ELF-1 (cell line): ENCODE data around the gene PAM16.

Source experiments
- DNase-seq: peaks from one replicate; pipeline ENCODE4 v3.0.0-alpha.2; 2016; ENCODE audit warnings: low read depth, low spot score

The PAM16 gene

GRCh38 chr16:4321286-4322120 is 29.6 kb downstream of the PAM16 start:
- peak; percentile 1 for DNase-seq

- no peak for DNase-seq
Measured at GRCh38 chr16:4320571-4321137, 30.5 kb downstream of the PAM16 start.

- DNase-seq: no peak
Measured at GRCh38 chr16:4319454-4320421, 31.4 kb downstream of the PAM16 start.

GRCh38 chr16:4318967-4319366 is 32.2 kb downstream of the PAM16 start:
- no peak for DNase-seq

- peak; percentile 44 for DNase-seq
Measured at GRCh38 chr16:4318451-4318910, 32.6 kb downstream of the PAM16 start.

- DNase-seq: no peak
Measured at GRCh38 chr16:4317532-4318450, 33.3 kb downstream of the PAM16 start.

- DNase-seq: peak; percentile 49
Measured at GRCh38 chr16:4316864-4317531, 34.1 kb downstream of the PAM16 start.

GRCh38 chr16:4316108-4316863 is 34.8 kb downstream of the PAM16 start:
- DNase-seq: peak; percentile 58

GRCh38 chr16:4315186-4316107 is 35.7 kb downstream of the PAM16 start, which contains the start of gene GLIS2:
GLIS2 (plus strand) TSS chr16:4316067; CDS start chr16:4332281, 16,214 bp downstream.
- peak; percentile 70 for DNase-seq

- peak; percentile 62 for DNase-seq
Measured at GRCh38 chr16:4314532-4315185, 36.5 kb downstream of the PAM16 start.

- DNase-seq: peak; percentile 90
Measured at GRCh38 chr16:4313563-4314531, 37.3 kb downstream of the PAM16 start.

- peak; percentile 98 for DNase-seq
Measured at GRCh38 chr16:4309833-4310266, 41.3 kb downstream of the PAM16 start.

GRCh38 chr16:4309102-4309832 is 41.9 kb downstream of the PAM16 start:
- DNase-seq: no peak

- DNase-seq: peak; percentile 99
Measured at GRCh38 chr16:4307215-4308037, 43.7 kb downstream of the PAM16 start.
